NOMO-1 (cell line): ENCODE results near the gene SBSN.

Experiments used
- DNase-seq, 2 experiments: peaks; one replicate each; lab custom pipeline; 2025; ENCODE audit not compliant: unreplicated experiment in 2 of 2; lab: John Stamatoyannopoulos, UW

SBSN gene

DNA sequence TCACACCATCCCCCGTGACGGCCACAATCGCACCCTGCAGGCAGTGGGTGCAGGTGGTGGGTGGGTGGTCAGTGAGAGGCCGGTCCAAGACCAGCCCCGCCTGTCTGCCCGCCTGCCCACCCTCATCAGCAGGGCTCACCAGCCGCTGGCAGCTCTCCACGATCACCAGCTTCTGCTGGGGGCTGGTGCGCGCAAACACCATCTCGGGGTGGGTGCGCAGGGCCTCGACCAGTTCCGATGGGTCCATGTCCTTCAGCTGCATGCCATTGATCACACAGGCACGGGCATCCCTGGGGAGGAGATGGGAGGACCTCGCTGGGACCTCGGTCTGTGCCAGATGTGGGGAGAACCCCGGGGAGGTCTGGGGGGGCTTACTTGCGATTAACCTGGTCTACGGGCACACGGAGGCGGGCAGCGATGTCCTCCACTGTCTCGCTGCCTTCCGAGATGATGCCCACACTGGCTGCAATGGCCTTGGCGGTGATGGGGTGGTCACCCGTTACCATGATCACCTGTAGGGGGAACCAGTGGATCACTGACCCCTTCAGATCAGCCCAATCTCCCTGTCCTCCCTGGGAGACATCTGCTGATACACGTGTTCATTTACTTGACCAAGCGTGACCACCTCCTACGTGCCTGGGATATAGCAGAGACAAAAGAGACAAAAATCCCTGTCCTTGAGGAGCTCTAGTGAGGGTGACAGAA, 27.3 kb upstream of the SBSN start:
- DNase-seq: no peak

DNA sequence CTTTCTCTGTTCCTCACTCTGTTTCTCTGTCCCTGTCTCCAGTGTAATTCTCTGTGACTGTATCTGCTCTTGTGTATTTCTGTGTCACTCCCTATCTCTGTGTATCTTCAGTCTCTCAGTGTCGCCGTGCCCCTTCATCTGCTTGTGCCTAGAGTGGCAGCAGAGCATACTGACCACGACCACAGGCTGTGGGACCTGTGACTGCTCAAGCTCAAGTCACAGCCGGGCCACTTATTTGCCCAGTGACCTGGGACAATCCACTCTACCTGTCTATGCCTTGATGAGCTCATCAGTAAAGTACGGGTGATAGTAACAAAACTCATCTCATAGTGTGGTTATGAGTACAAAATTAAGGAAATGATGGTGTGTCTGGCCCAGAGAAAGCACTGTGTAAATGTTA, 26.0 kb upstream of the SBSN start:
- DNase-seq: no peak

DNA sequence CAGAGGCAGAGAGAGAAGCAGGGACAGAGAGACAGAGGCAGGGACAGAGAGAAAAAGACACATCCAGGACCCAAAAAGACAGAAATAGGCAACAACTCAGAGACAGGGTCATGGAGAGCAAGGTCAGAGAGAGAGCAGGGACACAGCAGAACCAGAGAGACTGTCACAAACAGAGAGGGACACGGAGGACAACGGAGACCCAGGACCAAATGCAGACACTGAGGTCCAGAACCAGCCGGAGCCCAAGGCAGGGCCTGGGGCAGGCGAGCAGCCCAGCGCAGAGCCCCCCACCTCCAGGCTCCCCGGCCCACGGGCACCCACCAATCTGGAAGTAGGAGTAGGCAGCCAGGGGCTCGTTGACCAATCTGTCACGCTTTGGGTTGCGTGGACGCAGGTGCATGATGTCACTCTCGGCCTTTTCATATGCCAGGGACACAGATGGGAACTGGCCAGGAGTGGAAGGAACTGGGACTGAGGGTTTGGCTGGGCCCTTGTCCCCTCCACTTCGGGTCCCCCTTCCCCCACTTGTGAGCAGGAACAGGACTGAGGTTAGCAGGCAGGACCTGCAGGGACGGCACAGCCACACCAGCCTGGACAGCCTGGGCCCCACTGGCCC, 25.4 kb upstream of the SBSN start:
- DNase-seq: no peak

DNA sequence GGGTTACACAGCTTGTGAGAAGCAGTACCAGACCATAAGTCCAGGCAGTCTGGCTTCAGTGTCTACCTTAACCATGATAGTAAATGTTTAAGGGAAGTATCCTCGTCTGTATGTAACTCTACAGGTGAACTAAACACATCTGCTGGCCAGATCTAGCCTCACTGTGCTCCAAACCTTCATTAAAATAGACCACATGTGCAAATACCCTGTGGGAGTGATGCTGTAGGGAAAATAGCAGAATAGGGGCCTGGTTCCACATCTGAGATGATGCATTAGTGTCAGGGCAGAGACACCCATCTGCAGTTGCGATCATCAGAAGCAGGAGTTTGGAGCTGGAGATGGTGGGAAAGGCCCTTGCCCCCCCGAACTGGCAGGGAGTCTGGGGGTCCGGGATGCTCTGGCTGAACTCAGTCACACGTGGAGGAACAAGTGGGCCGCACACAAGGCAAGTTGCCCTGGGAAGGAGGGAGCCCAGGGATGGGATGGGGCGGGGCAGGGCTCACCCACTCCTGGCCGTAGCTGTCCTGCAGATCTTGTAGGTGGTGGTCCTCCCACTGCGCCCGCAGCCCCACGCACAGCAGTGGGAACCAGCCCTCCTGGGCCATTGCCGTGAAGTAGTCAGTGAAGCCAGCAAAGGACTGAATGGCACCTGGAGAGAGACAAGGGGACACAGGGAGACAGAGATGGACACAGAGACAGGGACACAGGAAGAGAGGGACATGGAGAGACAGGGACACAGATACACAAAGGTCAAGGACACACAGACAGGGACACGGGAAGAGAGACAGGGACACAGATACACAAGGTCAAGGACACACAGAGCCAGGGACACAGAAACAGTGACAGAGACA, 24.6 kb upstream of the SBSN start:
- DNase-seq: no peak

DNA sequence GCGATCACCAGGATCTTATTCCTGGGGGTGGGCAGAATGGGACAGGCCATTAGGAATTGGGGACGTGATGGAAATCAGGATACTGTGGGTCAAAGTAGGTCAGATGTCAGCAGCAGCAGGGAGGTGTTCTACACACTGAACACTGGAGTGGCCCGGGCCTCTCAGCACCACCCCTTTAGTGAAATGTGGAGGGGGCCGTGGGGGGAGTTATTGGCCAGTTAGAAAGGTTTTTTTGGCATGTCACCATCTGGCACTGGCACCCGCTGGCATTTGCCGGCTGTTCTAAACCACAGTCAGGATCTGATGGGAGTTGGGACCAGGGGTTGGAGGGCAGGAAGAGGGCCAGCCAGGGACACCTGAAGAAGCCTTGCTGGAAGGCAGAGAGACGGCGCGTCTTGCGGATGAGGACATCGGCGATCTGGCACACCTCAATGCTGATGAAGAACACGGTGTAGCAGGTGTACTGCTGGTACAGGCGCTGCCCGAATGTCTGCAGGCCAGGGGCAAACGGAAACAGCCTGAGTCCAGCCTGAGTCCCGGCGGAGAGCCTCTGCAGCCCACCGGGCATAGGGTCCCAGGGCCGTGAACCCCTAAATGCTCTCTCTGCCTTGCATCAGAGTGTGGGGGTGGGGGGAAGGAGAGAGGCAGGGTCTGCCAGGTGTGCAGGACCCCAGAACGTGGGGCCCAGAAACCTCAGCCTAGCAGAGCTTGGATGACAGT, 23.1 kb upstream of the SBSN start:
- no peak for DNase-seq

DNA sequence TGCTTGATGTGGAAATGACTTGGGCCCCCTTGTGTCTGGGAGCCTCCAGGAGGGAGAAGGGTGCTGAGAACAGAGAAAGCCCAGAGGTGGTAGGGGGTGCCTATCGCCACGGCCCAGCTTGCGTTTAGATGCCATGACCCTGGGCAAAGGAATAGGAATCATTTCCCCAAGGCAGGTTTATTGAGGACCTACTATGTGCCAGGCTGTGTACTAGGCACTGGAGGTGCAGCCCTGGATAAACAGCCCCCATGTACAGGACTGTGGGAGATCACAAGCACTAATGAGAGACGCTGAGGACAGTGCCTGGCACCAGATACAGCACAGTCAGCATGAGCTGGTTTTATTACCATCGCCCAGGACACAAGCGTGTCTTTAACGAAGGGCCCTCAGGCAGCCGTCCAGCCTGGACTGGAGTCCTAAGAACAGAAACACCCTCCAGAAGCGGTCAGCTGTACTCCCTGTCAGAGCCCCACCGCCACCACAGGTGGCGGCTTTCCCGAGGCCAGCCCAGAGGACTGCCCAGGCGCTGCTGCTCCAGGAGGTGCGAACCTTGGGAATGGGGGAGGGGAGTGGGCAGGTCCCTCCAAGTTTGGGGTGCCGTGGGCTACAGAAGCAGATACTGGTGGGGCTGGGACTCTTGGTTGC, 21.9 kb upstream of the SBSN start:
- DNase-seq: no peak

DNA sequence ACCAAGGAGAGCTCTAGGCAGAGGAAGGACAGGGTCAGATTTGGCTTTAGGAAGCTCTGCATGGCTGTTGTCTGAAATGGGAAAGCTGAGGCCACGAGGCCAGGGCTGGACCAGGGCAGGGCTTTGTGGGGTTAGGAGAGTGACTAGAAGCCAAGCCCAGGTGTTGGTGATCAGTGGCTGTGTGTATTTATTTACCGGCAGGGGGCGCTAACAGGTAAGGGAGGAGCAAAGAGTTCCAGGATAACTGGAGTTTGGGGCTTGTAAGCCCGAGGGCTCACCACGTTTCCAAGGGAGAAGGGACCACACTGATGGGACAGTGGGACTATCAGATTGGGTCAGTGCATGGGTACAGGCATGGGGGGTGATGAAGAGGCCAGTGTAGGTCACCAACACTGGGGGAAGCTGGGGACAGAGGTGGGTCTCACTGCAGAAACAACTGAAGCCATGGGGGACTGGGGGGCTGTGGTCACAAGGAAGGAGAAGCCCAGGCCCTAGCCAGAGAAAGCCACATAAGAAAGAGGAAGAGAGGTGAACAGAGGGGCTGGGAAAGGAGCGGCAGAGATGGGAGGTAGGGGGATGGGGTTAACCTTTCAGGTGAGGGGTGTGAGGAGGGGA, 21.2 kb upstream of the SBSN start:
- DNase-seq: peak; percentile 48

DNA sequence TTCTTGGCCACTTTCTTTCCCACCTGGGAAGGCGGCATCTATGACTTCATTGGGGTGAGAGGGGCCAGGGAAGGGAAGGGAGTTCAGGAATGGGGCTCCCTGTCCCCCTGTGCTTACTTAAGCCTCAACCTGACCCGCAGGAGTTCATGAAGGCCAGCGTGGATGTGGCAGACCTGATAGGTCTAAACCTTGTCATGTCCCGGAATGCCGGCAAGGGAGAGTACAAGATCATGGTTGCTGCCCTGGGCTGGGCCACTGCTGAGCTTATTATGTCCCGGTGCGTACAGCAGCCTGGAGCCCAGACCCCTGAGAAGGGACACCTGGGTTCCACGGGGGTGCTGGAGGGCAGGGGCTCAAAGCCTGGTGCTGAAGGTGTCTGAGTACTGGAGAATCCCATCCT, 18.4 kb upstream of the SBSN start:
- no peak for DNase-seq

DNA sequence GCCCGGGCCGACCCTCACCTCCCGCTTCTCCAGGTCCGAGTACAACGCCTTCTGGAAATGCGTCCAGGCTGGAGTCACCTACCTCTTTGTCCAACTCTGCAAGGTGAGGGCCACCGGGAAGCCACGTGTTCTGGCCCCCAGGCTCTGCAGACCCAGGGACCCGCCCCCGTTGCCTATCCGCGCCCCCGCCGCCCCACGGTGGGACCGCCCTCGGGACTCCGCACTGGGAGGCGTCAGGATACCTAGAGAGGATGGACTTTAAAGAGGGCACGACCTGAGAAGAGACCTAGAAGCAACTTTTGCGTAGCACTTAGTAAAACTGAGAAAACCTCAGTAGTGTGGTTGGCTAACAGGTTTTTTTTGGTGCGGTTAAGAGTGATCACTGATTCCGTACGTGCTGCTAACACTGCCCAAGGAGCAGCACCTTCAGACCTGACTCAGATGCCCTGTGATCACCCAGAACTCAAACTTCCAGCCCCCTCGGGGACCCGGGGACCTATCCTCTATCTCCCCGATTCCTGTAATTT, 17.8 kb upstream of the SBSN start:
- DNase-seq: peak in 1 of 2 experiments; percentile 13

DNA sequence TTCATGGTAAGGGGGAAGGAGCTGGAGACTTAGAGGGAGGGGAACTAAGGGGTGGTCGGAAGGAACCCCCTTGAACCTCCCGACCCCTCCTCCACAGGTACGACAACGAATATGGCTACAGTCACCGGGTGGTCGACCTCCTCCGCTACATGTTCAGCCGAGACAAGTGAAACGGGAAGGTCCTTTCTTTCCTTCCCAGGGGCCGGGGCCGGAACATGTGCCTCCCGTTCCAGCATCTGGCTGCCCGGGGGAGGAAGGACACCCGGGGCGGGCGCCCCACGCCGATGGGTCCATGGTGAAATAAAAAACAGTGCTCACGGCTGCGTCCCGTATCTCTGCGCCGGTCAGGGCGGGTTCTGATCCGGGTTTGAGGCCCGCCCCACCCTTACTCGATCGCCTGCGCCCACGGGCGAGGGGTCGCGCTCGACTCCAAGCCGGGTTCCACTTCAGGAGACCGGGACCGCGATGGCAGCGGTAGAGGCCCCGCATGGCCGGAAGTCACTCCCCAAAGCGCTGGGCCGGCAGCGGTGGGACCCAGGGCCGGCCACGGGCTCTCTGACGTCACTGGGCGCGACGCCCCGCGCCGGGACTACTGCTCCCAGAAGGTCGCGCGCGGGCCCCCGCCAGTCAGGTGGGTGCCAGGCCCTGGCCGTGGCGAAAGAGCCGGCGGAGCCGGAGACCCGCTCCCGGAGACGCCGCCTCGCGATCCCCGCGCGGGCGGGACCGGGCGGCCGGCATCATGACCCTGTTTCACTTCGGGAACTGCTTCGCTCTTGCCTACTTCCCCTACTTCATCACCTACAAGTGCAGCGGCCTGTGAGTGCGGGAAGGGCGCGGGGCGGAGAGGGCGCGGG, 17.1 kb upstream of the SBSN start, which contains the start of gene TMEM147:
TSS of gene TMEM147 (plus strand) at position 626 of the 854 bp plus-strand sequence. CDS start at position 740, 114 bp downstream.
- DNase-seq: peak; percentile 76 to 90

DNA sequence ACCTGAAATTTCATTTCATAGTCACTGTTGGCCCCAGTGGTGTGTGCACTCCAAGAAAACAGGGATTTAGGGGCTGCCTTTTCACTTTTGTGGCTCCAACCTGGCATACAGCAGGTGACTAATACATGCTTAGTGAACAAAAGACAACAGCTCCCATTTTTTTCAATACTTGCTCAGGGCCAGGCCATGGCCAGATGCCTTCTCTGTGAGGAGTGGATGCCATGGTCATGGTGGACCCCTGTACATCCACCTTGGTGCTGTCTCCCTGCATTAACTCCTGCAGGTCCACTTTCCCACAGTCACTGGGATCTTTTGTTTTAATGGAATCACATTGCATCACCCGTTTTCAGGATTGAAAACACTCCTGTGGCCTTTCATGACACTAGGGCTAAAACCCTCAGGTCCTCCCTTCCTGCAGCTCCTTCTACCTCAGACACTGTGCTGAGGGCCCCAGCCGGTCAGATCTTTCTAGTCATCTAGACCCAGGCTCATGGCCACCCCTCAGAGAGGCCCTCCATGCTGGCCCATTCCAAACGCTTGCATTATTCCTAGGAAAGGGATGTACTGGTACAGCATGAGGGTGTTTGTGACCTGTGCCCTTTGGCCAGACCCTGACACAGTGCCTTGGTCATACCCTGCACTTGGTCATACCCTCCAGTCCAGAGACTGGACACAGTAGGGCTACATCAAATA, 16.1 kb upstream of the SBSN start:
- no peak for DNase-seq

DNA sequence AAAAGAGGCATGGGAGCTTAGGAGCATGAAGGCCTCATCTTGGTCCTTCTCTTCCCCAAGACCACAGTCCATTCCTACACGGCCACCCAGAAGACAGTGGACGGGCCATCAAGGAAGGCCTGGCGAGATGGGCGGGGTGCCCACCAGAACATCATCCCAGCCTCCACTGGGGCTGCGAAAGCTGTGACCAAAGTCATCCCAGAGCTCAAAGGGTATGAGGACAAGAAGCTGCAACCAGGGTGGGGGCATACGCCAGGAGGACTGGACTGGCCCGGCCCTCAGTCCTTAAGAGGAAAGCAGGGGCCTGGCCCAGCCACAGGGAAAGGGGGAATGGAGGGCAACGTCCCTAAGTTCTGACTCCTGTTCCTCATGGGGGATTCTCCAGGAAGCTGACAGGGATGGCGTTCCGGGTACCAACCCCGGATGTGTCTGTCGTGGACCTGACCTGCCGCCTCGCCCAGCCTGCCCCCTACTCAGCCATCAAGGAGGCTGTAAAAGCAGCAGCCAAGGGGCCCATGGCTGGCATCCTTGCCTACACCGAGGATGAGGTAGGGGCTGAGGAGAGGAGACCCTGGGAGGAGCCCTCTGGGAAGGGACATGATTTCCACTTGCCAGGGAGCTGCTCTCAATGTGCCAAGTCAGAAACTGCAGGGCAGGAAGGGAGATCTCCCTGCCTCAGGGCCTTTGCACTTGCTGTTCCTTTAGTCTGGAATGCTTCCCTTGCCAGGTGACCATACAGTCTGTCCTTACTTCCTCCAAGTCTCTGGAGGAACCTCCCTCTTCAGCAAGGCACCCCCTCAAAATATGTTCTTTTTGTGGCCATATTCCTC, 15.4 kb upstream of the SBSN start:
- no peak for DNase-seq

DNA sequence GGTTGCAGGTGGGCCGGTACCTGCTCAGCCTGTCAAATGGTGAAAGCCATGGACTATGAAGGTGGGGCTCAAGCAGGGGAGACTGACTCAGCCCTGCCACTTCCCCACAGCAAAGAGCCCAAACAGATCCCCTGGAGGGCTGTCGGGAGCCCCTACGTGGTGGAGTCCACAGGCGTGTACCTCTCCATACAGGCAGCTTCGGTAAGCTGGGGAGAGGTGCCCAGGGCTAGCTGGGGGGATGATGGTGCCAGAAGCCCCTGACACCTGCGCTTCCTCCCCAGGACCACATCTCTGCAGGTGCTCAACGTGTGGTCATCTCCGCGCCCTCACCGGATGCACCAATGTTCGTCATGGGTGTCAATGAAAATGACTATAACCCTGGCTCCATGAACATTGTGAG, 14.1 kb upstream of the SBSN start:
- DNase-seq: no peak

DNA sequence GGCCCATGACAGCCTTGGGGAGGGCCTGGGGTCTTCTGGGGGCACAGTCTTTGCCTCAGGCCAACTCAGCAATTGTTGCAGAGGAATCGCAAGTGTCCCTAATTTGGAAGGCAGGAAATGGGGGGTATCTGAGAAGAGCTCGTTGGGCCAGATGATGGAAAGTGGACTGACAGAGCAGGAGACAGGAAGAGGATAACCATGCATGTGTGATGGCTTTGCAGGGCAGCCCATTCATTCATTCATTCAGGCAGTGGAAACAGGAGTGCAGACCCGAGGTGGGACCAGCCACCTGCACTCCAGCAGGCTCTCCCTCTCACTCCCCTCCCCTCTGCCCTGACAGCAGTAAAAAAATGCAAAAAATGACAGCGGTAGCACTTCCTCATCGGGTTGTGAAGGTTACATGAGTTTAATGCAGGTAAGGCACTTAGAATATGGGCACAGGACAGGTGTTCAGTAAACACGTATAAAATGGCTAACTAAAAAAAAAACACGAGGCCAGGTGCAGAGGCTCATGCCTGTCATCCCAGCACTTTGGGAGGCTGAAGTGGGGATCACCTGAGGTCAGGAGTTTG, 12.3 kb upstream of the SBSN start:
- no peak for DNase-seq

DNA sequence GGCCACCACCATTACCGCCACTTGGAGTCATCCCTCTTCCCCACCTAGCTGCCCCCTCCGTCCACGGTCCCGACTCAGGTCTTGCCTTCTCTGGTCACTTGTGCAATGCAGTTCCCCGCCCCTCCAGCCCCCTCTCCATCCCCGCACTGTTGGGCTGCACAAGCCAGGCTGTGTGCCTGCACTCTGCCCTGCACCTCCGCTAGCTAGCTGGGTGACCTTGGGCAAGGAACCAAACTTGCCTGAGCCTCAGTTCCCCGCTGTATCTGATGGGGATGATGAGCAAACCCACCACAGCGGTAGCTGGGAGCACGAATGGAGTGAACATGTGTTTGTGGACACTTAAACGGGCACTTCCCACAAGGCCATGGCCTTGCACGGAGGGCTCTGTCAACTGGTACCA, 11.7 kb upstream of the SBSN start:
- no peak for DNase-seq

DNA sequence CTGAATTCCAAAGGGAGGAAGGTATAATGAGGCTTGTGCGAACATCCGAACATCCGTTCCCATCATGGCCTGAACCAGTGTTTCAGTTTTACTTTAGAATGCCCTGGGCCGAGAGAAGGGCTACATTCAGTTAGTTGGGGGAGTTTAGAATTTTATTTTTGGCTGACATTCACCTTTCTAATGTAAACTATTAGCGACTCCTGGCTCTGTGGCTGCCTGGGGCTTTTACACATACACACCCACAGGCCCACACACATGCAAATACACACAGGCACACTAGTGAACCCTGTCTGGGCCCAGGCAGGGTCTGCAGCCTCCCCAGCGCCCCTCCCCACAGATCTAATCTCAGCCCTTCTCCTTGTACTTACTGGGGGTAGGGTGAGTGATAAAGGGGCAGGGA, 11.2 kb upstream of the SBSN start:
- DNase-seq: no peak

DNA sequence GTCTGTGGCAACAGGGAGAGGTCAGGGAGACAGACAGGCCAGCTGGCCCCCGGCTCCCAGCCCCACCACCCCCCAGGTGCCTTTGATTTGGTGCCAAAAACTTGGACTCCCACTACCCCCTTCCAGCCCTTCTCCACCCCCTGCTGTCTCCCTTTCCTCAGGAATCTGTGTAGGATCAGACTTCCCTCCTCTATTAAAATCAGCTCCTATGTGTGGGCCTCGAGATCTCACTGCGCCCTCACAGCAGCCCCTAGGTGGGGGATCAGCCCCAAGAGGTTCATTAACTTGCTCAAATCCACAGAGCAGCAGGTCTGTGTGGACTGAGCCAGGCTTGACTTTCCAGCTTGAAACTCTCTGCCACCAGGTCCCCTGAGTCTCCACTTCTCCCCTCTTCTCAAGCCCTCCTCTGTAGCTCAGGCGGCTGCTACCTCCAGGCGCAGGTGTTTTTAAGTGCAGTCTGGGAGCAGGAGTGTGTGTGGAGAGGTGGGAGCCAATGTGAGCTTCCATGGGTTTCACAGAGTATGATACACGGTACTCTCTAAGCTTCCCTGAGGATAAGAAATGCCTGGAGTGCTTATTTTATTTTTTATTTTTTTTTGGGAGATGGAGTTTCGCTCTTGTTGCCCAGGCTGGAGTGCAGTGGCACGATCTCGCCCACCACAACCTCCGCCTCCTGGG, 6.8 kb upstream of the SBSN start:
- DNase-seq: no peak
